ENCODE results near the gene ANKUB1.

ANKUB1 gene

DNA sequence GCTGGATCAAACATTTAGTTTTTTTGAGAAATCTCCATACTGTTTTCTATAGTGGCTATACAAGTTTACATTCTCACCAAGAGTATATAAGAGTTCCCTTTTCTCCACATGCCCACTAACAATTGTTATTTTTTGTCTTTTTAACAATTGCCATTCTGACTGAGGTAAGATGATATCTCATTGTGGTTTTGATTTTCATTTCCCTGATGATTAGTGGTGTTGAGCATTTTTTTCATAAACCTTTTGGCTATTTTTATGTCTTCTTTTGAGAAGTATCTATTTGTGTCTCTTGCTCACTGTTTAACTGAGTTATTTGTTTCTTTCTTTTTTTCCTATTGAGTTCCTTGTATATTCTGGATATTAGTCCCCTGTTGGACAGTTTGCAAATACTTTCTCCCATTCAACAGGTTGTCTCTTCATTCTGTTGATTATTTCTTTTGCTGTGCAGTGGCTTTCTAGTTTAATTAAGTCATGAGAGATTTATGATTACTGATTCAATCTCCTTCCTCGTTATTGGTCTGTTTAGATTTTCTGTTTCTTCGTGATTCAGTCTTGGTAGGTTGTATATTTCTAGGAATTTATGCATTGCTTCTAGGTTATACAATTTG lies 13.9 kb upstream of the ANKUB1 start:
- Histone ChIP-seq H3K9me3 (ENCODE audit: control insufficient read depth, insufficient read depth, low read length) (no peaks in the 10 kb centered on the region), H3K9me2 (replicated peaks; ENCODE audit: control insufficient read depth, low read length) (no peaks in the 10 kb centered on the region), H3K79me2 (ENCODE audit: control insufficient read depth, low read length) (no peaks in the 10 kb centered on the region), H3K27me3 (ENCODE audit: control insufficient read depth, low read length) (no peaks in the 10 kb centered on the region), H3K27ac (ENCODE audit: low read depth, low read length) (no peak overlapping the region), H3K4me1 (ENCODE audit: control insufficient read depth, low read length) (peaks cover 31% of the 10 kb centered on the region), H3F3A (ENCODE audit: control insufficient read depth, insufficient read depth) (0 out of 2 replicates have a peak, but pooled peaks cover 5% of the 10 kb centered on the region), H3K36me3 (ENCODE audit: control insufficient read depth, low read length) (no peaks in the 10 kb centered on the region), H3K4me2 (ENCODE audit: low read length) (peak overlapping the region; percentile 21), H4K20me1 (ENCODE audit: control insufficient read depth, insufficient read depth, low read depth, low read length) (no peaks in the 10 kb centered on the region), H3K4me3 (ENCODE audit: low read length) (no peak overlapping the region)
- no peak for TF ChIP-seq EZH2phosphoT487 (IDR thresholded peaks at IDR 0.05; ENCODE audit: borderline replicate concordance, low read length)
- TF ChIP-seq, protein P1, sequence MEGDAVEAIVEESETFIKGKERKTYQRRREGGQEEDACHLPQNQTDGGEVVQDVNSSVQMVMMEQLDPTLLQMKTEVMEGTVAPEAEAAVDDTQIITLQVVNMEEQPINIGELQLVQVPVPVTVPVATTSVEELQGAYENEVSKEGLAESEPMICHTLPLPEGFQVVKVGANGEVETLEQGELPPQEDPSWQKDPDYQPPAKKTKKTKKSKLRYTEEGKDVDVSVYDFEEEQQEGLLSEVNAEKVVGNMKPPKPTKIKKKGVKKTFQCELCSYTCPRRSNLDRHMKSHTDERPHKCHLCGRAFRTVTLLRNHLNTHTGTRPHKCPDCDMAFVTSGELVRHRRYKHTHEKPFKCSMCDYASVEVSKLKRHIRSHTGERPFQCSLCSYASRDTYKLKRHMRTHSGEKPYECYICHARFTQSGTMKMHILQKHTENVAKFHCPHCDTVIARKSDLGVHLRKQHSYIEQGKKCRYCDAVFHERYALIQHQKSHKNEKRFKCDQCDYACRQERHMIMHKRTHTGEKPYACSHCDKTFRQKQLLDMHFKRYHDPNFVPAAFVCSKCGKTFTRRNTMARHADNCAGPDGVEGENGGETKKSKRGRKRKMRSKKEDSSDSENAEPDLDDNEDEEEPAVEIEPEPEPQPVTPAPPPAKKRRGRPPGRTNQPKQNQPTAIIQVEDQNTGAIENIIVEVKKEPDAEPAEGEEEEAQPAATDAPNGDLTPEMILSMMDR (IDR thresholded peaks at IDR 0.05; ENCODE audit: low read depth, low read length, poor library complexity, severe bottlenecking), result no peak

DNA sequence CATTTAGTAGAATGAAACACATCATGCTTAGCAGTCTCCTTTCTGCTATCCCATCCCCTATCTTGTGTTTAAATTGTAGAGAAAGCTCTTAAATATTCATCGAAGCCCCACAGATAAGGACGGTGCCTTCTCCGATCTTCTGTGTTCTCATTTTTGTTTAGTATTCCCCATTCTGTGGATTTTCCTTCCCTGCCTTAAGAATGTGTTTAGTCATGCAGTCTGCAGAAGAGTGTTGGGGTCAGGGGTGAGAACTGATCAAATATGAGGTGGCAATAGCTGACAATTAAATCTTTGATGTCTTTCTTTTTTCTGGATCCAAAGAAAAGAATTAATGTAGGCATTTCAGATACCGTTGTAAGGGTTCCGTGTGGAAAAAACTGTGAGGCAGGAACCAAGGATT lies 9.3 kb upstream of the ANKUB1 start:
- Histone ChIP-seq H3K36me3 (ENCODE audit: control insufficient read depth, low read length) (no peaks in the 10 kb centered on the region), H3K4me2 (ENCODE audit: low read length) (no peak overlapping the region), H3K9me2 (replicated peaks; ENCODE audit: control insufficient read depth, low read length) (no peaks in the 10 kb centered on the region), H3K4me3 (ENCODE audit: low read length) (no peak overlapping the region), H3K79me2 (ENCODE audit: control insufficient read depth, low read length) (no peaks in the 10 kb centered on the region), H4K20me1 (ENCODE audit: control insufficient read depth, insufficient read depth, low read depth, low read length) (no peaks in the 10 kb centered on the region), H3K27ac (ENCODE audit: low read depth, low read length) (no peak overlapping the region), H3F3A (ENCODE audit: control insufficient read depth, insufficient read depth) (0 out of 2 replicates have a peak, but pooled peaks cover 4% of the 10 kb centered on the region), H3K27me3 (ENCODE audit: control insufficient read depth, low read length) (no peaks in the 10 kb centered on the region), H3K4me1 (ENCODE audit: control insufficient read depth, low read length) (peaks cover 11% of the 10 kb centered on the region), H3K9me3 (ENCODE audit: control insufficient read depth, insufficient read depth, low read length) (no peaks in the 10 kb centered on the region)
- TF ChIP-seq EZH2phosphoT487 (IDR thresholded peaks at IDR 0.05; ENCODE audit: borderline replicate concordance, low read length), result no peak
- TF ChIP-seq, protein P1 (IDR thresholded peaks at IDR 0.05; ENCODE audit: low read depth, low read length, poor library complexity, severe bottlenecking), result no peak

DNA sequence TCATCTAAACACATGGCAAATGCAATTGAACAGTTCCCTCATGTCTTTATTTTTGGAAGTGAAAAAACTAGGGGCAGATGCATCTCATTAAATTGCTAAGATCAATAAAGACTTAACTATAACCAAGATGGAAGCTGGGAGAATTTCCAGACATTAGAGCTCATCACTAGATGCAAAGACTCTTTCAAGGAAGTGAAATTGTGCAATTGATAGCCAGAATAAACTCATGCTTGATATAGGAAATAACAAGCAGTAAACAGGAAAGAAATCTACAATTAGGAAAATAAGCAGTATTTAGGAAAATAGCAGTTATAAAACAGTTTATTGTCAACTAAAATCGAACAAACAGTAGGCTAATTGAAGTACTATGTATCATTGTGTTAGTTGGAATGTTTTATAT lies 8.8 kb upstream of the ANKUB1 start:
- H3K4me1 ChIP-seq (ENCODE audit: control insufficient read depth, low read length), result peaks cover 7% of the 10 kb centered on the region
- no peaks in the 10 kb centered on the region for H3K9me3 ChIP-seq (ENCODE audit: control insufficient read depth, insufficient read depth, low read length)
- no peak overlapping the region for H3K27ac ChIP-seq (ENCODE audit: low read depth, low read length)
- H3F3A ChIP-seq (ENCODE audit: control insufficient read depth, insufficient read depth), result no peaks in the 10 kb centered on the region
- no peak overlapping the region for H3K4me3 ChIP-seq (ENCODE audit: low read length)
- H3K36me3 ChIP-seq (ENCODE audit: control insufficient read depth, low read length), result no peaks in the 10 kb centered on the region
- no peaks in the 10 kb centered on the region for H3K9me2 ChIP-seq (replicated peaks; ENCODE audit: control insufficient read depth, low read length)
- no peaks in the 10 kb centered on the region for H4K20me1 ChIP-seq (ENCODE audit: control insufficient read depth, insufficient read depth, low read depth, low read length)
- no peak overlapping the region for H3K4me2 ChIP-seq (ENCODE audit: low read length)
- no peaks in the 10 kb centered on the region for H3K27me3 ChIP-seq (ENCODE audit: control insufficient read depth, low read length)
- TF ChIP-seq EZH2phosphoT487 (IDR thresholded peaks at IDR 0.05; ENCODE audit: borderline replicate concordance, low read length), result no peak
- TF ChIP-seq, protein P1 (IDR thresholded peaks at IDR 0.05; ENCODE audit: low read depth, low read length, poor library complexity, severe bottlenecking), result no peak
- H3K79me2 ChIP-seq (ENCODE audit: control insufficient read depth, low read length), result no peaks in the 10 kb centered on the region

Data from DOHH2 (cell line).